Sigmoid colon (tissue), 4 donors: ENCODE results near the gene TMEFF2.

Experiments
- POLR2A ChIP-seq, 2 donors: fragments of 450-650 bp; IDR thresholded peaks; one replicate each; pipeline ENCODE4 v1.6.1; 2016; ENCODE audit warnings: antibody characterized with exemption in 2 of 2, mild to moderate bottlenecking in 2 of 2, moderate library complexity in 2 of 2
- POLR2AphosphoS5 ChIP-seq, 4 donors: sonication (generic); formaldehyde crosslinking; IDR thresholded peaks; one replicate each; pipeline ENCODE4 v1.6.1; 2017; ENCODE audit warnings: antibody characterized with exemption in 4 of 4
- TF ChIP-seq, protein P1 (sequence below), 4 experiments: fragments of 450-650 bp in 3 of 4; fragments of 200-600 bp in 1 of 4; IDR thresholded peaks; one replicate each; pipeline ENCODE4 v1.5.1; 2016 to 2019; ENCODE audit warnings: antibody characterized with exemption in 4 of 4, mild to moderate bottlenecking in 3 of 4, moderate library complexity in 2 of 4

DNA sequence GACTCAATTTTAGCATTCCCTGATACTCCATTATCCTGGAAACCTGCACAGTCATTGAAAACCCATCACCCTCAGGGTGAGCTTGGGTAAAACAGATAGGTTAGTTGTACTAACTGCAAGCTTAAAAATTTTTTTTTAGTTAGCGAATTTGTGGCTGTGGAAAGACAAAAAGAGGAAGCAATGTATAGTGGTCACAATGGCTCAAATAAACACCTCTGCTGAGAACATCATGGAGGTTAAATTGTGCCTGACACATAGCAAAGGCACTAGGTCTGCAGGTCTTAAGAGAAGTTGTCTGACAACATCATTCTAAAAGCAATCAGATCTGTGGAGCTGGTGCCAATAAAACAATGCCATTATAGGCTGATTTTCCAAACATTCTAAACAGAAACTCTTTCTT is 263.4 kb downstream of the TMEFF2 start:
- TF ChIP-seq POLR2A (IDR thresholded peaks at IDR 0.05), result no peak
- TF ChIP-seq, protein P1, sequence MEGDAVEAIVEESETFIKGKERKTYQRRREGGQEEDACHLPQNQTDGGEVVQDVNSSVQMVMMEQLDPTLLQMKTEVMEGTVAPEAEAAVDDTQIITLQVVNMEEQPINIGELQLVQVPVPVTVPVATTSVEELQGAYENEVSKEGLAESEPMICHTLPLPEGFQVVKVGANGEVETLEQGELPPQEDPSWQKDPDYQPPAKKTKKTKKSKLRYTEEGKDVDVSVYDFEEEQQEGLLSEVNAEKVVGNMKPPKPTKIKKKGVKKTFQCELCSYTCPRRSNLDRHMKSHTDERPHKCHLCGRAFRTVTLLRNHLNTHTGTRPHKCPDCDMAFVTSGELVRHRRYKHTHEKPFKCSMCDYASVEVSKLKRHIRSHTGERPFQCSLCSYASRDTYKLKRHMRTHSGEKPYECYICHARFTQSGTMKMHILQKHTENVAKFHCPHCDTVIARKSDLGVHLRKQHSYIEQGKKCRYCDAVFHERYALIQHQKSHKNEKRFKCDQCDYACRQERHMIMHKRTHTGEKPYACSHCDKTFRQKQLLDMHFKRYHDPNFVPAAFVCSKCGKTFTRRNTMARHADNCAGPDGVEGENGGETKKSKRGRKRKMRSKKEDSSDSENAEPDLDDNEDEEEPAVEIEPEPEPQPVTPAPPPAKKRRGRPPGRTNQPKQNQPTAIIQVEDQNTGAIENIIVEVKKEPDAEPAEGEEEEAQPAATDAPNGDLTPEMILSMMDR (IDR thresholded peaks at IDR 0.05), result no peak
- no peak for TF ChIP-seq POLR2AphosphoS5 (IDR thresholded peaks at IDR 0.05)
